T-helper 9 cell (primary cell): ENCODE results near the gene ECI1.

Experiments used
- DNase-seq: peaks from one replicate; pipeline ENCODE4 v3.0.0-alpha.2; 2020

ECI1 gene

GRCh38 chr16:2194166-2194834, 57.1 kb downstream of the ECI1 start:
- no peak for DNase-seq

DNA sequence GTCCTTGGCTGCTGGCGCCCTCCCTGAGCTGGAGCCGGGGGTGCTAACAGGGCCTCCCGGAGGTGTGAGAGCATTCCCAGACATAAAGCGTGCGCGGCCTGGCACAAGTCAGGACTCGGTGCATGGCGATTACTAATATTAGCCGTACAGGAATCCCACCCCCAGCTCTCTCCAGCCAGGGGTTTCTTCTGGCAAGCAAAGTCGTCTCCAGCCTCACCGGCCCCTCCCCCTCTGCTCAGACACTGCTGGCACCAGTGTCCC, 60.0 kb downstream of the ECI1 start:
- DNase-seq, result no peak

GRCh38 chr16:2190659-2191445, 60.5 kb downstream of the ECI1 start:
- DNase-seq, result no peak

- DNase-seq, result no peak
Observed at GRCh38 chr16:2190002-2190658, 61.3 kb downstream of the ECI1 start.
